Activated CD4-positive, alpha-beta T cell treated with anti-CD3 and anti-CD28 coated beads for 24 hours (primary cell): ENCODE data around the gene PODNL1.

Experiments used
- DNase-seq, 2 donors: peaks; one replicate each; pipeline ENCODE4 v3.0.0-alpha.2; 2020; ENCODE audit warnings: low read depth in 2 of 2

Gene PODNL1

GRCh38 chr19:13890136-13890535 lies 48.1 kb downstream of the PODNL1 start:
- DNase-seq: no peak

GRCh38 chr19:13888281-13888680 lies 49.9 kb downstream of the PODNL1 start:
- DNase-seq: no peak

- no peak for DNase-seq
Observed at GRCh38 chr19:13887517-13887916, 50.7 kb downstream of the PODNL1 start.

- DNase-seq: no peak
Observed at GRCh38 chr19:13887018-13887436, 51.2 kb downstream of the PODNL1 start.

GRCh38 chr19:13885826-13886365 lies 52.3 kb downstream of the PODNL1 start:
- no peak for DNase-seq

GRCh38 chr19:13884726-13885591 lies 53.3 kb downstream of the PODNL1 start:
- no peak for DNase-seq

GRCh38 chr19:13883516-13884064 lies 54.6 kb downstream of the PODNL1 start:
- no peak for DNase-seq

GRCh38 chr19:13882836-13883235 lies 55.4 kb downstream of the PODNL1 start:
- DNase-seq: no peak

- DNase-seq: no peak
Observed at GRCh38 chr19:13882419-13882795, 55.8 kb downstream of the PODNL1 start.

GRCh38 chr19:13881692-13882418 lies 56.4 kb downstream of the PODNL1 start:
- DNase-seq: no peak

- DNase-seq: no peak
Observed at GRCh38 chr19:13881251-13881691, 56.9 kb downstream of the PODNL1 start.
